GM12891 (cell line): ENCODE data around the gene PCCA.

Experiments used
- PAX5 ChIP-seq: IDR thresholded peaks from 2 replicates; pipeline ENCODE4 v1.6.1; 2011; ENCODE audit warnings: low read length, moderate library complexity, mild to moderate bottlenecking; ENCODE audit not compliant: insufficient read depth, severe bottlenecking
- POLR2A ChIP-seq: IDR thresholded peaks from 2 replicates; pipeline ENCODE4 v1.6.1; 2011; ENCODE audit warnings: low read depth, low read length, control low read depth
- POLR2AphosphoS5 ChIP-seq: IDR thresholded peaks from 2 replicates; pipeline ENCODE4 v1.6.1; 2011; ENCODE audit warnings: low read depth, low read length, control low read depth
- SPI1 ChIP-seq: IDR thresholded peaks from 2 replicates; pipeline ENCODE4 v1.6.1; 2011; ENCODE audit warnings: low read depth, low read length, control low read depth
- TAF1 ChIP-seq: IDR thresholded peaks from 2 replicates; pipeline ENCODE4 v1.6.1; 2011; ENCODE audit warnings: low read depth, low read length, control low read depth

- no peak for TF ChIP-seq POLR2A
- TF ChIP-seq POLR2AphosphoS5 = no peak
- TF ChIP-seq TAF1 = no peak
- no peak for TF ChIP-seq SPI1
- no peak for TF ChIP-seq PAX5
These were observed 352.0 kb downstream of the PCCA start for GRCh38 chr13:100440751-100441425.
